ENCODE results near the gene RAB33B. TPM values are rescaled to one million over a fixed set of nuclear protein-coding genes. Genes with fewer than 3 reads are reported as not detected.
A peak's percentile ranks its signal among the peaks of the same experiment; 100 is the strongest.
"Not testable (repeated sequence)": the region's sequence is repeated elsewhere in the genome, so short reads cannot be mapped to it uniquely, and the experiment has no call there.

RAB33B gene
- 11.3 and 14.7 TPM in 2 replicates for total RNA-seq

GRCh38 chr4:139454111-139455045 is at the start of gene RAB33B:
Gene RAB33B (plus strand): TSS chr4:139454121. CDS start chr4:139454196, 75 bp downstream.
- H3K4me3 ChIP-seq (ENCODE audit: low read depth, low read length), result peak within 1 kb of the TSS; percentile 92
- no peak for DNase-seq (ENCODE audit: low read depth)
- TF ChIP-seq CTCF (IDR thresholded peaks at IDR 0.05; ENCODE audit: insufficient read depth, low read depth, low read length), result no peak

- TF ChIP-seq CTCF (IDR thresholded peaks at IDR 0.05; ENCODE audit: insufficient read depth, low read depth, low read length), result no peak
- no peak overlapping the region for H3K4me3 ChIP-seq (ENCODE audit: low read depth, low read length)
- no peak for DNase-seq (ENCODE audit: low read depth)
These were observed 43.6 kb upstream of the RAB33B start for GRCh38 chr4:139410312-139410711.

GRCh38 chr4:139414671-139415210 is 39.2 kb upstream of the RAB33B start:
- H3K4me3 ChIP-seq (ENCODE audit: low read depth, low read length); DNase-seq (ENCODE audit: low read depth): not testable (repeated sequence)

GRCh38 chr4:139416073-139416673 is 37.7 kb upstream of the RAB33B start:
- H3K4me3 ChIP-seq (ENCODE audit: low read depth, low read length), result no peak overlapping the region
- DNase-seq (ENCODE audit: low read depth), result peak; percentile 67
- peak; percentile 64 for TF ChIP-seq CTCF (IDR thresholded peaks at IDR 0.05; ENCODE audit: insufficient read depth, low read depth, low read length)

- H3K4me3 ChIP-seq (ENCODE audit: low read depth, low read length), result no peak overlapping the region
- DNase-seq (ENCODE audit: low read depth), result peak; percentile 91
- TF ChIP-seq CTCF (IDR thresholded peaks at IDR 0.05; ENCODE audit: insufficient read depth, low read depth, low read length), result no peak
These were observed 34.5 kb upstream of the RAB33B start for GRCh38 chr4:139419388-139419914.

GRCh38 chr4:139420652-139421051 is 33.3 kb upstream of the RAB33B start:
- no peak for DNase-seq (ENCODE audit: low read depth)
- H3K4me3 ChIP-seq (ENCODE audit: low read depth, low read length), result no peak overlapping the region
- no peak for TF ChIP-seq CTCF (IDR thresholded peaks at IDR 0.05; ENCODE audit: insufficient read depth, low read depth, low read length)

- DNase-seq (ENCODE audit: low read depth), result no peak
- no peak overlapping the region for H3K4me3 ChIP-seq (ENCODE audit: low read depth, low read length)
- TF ChIP-seq CTCF (IDR thresholded peaks at IDR 0.05; ENCODE audit: insufficient read depth, low read depth, low read length), result no peak
These were observed 17.8 kb upstream of the RAB33B start for GRCh38 chr4:139436122-139436521.

All from fibroblast of villous mesenchyme (primary cell).